GM21576 (cell line): ENCODE measurements around the gene DNAAF5.

Experiments used
- ATAC-seq: cut with Tn5 transposase; IDR thresholded peaks from one replicate; pipeline ENCODE4 v1.9.1; 2021; ENCODE audit warnings: mild to moderate bottlenecking, moderate library complexity; ENCODE audit not compliant: unreplicated experiment

The DNAAF5 gene

DNA sequence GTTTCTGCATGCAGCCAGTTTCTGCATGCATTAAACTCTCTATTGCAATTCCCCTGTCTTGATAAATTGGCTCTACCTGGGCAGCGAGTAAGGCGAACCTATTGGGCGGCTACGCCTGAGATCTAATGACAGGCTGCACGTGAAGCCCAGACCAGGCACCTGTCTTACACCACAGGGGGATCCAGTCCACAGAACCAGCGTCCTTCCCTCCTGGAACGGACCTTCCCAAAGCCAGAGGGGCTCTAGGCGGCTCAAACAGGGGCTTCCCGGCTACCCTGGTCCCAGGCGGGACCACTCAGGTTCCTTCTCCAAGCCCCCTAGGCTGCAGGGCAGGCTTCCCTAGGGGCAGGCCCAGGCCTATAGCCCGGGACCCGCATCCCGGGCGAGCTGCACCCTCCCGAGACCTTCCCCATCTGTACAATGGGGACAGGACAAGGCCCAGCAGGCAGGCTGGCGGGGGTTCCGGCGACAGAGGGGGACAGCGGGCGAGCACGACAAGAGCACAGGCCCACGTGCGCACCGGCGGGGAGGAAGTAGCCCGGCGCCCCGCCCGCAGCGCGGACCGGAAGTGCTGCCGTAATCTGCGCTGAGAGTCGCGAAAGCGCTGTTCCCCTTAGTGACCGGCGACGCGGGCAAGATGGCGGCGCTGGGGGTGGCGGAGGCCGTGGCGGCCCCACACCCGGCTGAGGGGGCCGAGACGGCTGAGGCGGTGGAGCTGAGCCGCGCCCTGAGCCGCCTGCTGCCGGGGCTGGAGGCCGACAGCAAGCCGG lies at the start of gene DNAAF5:
DNAAF5 (plus strand) TSS at position 616 of the 770 bp plus-strand sequence; CDS start at position 638, 22 bp downstream.
- peak; percentile 81 for ATAC-seq

DNA sequence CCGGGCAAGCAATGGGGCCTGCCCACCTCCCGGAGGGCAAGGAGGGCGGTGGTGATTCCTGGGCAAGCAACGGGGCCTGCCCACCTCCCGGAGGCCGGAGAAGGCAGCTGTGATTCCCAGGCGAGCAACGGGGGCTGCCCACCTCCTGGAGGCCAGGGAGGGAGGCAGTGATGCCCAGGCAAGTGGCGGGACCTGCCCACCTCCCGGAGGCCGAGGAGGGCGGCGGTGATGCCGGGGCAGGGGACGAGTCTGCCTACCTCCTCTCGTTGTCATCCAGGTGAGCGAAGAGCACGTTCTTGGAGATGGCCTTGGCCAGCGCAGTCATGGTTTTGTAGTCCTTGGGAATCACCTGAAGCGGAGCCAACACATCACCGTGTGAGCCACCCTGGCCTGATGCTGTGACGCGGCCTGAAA lies 49.5 kb upstream of the DNAAF5 start:
- ATAC-seq, result no peak

DNA sequence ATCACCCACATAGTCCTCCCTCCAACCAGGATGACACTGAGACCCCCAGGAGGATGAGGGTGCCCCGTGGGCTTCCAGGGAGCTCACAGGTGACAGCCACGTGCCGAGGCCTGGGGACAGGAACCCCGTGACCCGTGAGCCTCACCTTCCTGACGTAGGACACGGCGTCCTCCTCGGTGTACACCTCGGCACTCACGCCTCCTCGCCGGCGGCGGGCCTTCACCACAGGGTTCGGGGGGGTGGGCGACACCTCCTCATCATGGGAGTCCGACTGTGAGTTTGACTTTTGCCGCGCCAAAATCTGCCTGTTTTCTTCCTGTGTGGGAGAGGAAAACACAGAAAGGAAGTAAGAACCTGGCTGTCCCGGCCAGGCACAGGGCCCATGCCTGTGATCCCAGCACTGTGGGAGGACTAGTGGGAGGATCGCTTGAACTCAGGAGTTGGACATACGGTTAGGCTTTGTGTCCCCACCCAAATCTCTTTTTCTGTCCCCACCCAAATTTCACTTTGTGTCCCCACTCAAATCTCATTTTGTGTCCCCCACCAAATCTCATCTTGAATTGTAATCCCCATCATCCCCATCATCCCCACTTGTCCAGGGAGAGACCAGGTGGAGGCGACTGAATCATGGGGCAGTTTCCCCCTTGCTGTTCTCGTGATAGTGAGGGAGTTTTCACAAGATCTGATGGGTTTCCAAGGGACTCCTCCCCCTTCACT lies 45.9 kb upstream of the DNAAF5 start:
- ATAC-seq, result no peak

DNA sequence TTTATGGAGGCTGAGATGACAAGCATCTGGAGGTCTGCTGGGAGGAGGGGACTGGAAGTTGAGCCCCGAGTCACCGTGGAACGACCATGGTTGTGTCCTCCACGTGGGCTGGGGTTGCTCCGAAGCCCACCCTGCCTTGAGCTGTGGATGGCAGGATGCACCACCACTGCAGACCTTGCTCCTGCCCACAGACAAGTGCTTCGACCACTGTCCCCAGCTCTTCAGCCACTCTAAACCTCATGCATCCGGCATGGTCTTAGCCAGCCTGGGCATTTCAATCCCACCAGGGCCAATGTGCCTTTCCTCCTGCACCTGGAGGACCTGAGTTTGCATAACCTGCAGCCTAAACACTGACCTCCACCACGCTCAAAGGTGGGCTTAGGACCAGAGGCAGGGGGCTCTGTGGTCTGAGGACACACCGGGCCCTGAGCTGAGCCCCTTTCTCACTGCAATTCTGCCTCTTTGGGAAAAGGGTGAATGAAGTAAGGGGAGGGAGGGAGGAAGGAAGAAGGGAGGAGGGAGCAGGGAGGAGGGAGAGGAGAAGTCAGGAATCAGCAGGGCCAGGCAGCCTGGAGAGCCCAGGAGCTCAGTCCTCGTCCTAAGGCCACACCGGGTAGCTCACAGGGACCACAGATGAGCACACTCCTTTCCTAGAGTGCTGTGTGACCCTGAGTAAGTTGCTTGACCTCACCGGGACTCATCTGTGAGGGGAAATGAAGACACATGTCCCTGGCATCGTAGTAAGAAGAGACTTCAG lies 44.8 kb upstream of the DNAAF5 start:
- no peak for ATAC-seq

DNA sequence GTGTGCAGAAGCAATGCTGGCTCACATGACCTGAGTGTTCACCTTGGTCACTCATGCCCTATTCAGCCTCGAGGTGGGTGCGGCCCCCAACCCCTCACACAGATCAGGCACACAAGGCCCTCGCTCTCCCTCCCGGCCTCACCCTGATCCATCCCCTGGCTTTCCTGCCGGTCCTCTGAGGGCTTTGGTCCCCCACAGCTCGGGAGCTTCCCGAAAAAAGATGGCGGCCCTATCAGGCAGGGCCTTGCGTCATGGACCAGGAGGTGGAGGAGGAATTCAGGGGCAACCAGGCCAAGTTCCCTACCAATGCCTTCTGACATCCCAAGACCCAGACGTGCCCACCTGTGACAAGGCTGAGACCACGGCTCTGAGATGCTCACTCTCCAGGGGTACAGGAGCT lies 43.7 kb upstream of the DNAAF5 start:
- ATAC-seq, result no peak

DNA sequence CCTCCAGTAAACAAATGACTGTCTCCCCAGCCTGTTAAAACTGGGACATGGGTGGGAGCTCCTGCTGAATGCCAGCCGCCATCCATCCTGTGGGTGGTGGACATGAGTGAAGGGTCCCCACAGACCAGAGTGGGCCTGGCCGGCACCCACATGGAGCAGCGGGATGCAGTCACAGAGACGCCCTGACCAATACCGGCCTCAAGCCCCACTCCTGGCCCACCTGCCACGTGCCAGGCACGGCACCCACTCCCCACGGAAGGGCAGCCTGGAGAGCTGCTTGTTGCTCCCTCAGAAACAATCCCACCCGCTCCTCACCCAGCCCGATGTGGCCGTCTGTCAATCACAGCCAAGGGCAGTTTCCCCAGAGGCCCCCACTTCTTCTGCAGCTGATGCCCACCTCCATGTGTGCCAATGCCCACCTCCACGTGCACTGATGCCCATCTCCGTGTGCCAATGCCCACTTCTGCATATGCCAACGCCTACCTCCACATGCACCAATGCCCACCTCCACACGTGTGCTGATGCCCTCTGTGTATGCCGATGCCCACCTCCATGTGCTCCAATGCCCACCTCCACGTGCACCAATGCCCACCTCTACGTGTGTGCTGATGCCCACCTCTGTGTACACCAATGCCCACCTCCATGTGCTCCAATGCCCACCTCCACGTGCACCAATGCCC lies 42.8 kb upstream of the DNAAF5 start:
- ATAC-seq, result no peak

DNA sequence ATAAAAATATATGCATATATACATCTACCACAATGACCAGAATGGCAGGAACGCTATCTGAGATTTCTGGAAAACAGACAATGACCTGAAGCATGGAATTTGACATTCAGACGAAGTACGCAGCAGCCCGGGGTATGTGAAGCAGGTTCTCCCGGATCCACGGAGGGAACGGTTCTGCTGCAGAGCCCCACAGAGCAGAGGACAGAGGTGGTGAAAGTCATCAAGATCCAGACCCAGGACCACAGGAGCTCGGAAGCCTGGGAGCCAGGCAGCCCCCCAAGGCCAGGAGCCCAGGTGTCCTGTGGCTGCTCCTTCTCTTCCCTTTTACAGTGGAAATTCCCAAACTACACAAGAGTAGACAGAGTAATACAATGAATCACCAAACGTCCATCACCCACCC lies 42.1 kb upstream of the DNAAF5 start:
- no peak for ATAC-seq

DNA sequence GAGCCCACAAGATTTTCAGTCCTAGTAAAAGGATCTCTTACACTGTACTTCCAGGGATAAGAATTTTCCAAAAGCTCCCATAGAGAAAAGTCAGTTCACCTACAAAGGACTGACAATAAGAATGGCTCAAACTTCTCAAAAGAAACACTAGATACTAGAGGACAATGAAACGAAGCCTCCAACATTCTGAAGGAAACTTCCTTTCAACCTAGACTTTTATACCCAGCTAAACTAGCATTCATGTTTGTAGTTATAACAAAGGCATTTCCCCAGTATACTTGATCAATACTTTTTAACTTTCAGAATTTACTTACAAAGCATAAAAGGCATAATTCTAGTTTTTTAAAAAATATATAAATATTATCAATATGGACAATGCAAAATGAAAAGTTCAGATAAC lies 41.0 kb upstream of the DNAAF5 start:
- no peak for ATAC-seq

DNA sequence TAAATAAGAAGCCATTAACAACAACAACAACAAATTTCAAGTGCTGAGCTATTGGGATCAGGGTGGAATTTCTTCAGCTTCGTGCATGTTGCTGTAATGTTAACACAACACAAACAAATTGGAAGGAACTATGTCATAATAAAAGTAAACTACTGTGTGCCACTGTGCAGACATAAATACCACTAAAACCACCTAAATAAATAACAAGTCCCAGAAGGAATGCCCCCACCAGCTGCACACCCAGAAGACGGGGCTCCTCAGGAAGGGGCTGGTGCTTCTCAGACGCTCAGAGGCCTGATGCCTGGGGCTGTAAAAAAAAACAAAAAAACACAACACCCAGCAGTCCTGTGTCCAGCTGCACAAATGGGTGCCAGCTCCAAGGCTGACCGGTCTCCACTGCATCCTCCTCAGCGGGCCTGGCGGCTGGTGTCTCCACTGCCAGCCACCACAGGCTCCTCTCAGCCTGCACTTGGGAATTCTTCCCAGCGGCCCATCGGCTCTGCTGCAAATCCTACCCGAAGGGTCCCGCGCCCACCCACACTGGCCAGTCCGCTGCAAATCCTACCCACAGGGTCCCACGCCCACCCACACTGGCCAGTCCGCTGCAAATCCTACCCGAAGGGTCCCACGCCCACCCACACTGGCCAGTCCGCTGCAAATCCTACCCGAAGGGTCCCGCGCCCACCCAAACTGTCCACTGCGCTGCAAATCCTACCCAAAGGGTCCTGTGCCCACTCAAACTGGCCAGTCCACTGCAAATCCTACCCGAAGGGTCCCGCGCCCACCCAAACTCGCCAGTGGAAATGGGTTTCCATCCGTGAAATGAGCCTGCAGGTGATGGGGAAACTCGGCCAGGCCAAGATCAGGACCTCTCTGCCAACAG lies 35.8 kb upstream of the DNAAF5 start:
- ATAC-seq, result no peak

DNA sequence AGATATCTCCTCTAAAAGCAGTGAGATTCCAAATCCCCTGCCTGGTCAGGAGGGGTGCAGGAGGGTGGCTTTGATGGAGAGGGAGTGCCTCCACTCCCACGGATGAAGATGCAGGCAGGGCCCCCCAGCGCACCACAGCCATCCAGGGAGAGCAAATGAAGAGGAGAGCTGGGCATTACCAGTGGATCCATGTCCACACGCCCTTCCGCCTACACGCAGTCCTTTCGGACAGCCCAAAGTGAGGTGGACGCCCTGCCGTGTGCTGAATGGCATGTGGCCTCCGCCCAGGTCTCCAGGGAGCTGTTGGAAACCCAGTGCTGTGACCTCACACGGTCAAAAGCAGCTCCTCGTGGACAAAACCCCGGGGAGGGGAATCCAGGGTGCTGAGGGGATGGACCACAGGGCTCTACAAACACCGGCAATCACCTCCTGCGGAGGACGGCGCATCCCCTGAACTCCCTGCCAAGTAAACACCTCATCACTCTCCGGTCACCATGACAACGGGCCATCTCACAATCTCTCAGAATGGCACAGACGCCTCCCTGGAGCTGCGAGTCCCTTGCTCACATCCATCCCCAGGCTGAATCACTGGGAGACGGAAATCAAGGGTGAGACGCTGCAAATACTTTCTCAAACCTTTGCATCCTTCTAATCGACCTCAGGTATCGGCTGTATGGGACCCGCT lies 35.0 kb upstream of the DNAAF5 start:
- no peak for ATAC-seq

DNA sequence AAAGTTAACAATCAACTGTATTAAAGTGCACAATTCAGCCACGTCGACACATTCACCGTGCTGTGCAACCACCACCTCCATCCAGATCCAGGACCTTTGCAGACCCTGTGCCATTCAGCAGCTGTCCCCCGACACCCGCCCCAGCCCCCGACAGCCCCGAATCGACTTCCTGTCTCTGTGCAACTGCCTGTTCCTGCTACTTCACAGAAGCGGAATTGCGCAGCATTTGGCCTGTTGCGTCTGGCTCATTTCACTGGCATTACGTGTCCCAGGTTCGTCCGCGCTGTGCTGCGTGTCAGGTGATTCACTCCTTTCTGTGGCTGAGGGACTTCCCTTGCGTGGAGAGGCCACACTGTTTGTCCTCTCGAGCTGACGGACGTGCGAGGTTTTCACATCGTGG lies 33.2 kb upstream of the DNAAF5 start:
- ATAC-seq, result no peak

DNA sequence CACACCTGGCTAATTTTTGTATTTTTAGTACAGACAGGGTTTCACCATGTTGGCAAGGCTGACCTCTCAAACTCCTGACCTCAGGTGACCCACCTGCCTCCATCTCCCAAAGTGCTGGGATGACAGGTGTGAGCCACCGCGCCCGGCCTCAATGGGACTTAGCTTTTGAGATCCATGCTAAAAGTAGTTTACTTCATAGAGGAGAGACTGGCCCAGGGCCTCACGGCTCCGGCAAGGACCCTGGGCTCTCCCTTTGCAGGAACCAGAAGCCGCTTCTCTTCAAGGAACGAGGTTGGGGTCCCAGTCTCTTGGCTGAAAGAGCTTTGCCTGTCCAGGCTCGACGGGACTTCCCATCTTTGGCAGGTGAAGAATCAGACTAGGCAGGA lies 30.1 kb upstream of the DNAAF5 start:
- no peak for ATAC-seq

DNA sequence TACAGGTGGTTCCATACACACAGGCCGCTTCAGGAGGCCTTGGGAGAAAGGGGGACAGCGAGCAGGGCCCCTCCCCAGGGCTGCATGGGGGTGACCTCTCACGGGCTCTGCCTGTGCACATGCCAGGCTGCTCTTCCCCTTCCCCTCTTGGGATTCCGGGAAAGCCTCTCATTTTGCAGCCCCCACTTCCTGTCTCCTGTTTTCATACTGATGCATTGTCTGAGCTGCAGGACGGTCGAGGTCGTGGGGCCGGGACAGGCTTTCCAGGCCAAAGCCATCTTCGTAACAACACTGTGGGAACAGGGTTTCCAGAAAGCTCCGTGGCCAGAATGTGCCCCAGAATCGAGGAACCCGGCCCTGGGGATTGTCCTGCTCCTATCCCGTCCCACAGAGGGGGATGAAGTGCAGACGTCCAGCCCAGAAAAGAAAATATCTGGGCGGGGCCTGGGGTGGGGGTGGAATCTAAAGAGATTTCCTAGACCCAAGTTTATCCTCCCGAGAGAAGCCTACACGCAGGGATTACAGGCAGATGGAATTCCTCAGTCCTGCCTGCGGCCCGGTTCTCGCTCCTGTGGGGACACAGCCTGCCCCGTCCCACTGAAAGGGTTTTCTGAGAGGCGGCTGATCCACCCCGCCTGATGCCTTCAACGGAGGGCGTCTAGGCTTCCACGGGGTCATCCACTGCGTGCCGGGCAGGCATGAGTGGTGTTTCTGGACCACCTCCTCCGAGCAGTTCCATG lies 29.5 kb upstream of the DNAAF5 start:
- ATAC-seq, result no peak

DNA sequence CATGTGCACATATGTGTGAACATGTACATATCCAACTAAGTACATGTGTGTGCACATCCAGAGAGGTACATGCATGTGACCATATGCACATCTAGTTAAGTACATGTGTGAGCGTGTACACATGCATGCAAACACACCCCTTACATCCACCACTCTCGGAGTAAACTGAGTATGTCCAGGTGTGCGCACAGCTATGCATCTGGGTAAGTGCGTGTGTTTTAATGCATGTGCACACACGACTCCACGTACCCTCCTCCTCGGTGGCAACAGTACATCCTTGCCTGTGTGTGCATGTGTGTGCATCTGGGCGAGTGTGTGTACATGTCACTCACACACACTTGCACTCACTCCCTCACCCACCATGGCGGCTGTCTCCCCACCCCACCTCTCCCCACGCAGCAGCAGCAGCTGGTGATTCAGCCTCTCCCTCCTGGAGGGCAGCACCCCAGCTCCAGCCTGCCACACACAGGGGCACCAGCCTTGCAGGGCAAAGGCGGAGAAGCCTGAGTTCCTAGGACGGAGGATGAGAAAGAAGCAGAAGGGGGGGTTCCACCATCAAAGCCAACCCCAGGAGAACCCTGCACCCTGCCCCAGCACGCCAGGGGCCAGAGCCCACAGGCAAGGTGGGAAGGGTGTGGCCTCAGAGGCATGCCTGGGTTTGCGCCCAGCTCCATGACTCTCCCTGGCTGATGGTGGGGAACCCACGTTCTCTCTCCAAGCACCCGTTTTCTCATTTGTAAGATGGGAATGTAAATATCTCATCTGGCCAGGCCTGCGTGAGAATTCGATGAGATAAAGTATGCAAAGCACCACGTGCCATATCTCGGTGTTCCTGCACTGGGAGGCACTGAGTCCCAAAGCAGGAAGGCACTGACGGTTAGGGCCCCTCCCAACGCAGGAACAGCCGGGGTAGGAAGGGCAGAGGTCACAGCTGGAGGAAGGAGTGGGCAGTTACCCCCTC lies 27.7 kb upstream of the DNAAF5 start:
- no peak for ATAC-seq

DNA sequence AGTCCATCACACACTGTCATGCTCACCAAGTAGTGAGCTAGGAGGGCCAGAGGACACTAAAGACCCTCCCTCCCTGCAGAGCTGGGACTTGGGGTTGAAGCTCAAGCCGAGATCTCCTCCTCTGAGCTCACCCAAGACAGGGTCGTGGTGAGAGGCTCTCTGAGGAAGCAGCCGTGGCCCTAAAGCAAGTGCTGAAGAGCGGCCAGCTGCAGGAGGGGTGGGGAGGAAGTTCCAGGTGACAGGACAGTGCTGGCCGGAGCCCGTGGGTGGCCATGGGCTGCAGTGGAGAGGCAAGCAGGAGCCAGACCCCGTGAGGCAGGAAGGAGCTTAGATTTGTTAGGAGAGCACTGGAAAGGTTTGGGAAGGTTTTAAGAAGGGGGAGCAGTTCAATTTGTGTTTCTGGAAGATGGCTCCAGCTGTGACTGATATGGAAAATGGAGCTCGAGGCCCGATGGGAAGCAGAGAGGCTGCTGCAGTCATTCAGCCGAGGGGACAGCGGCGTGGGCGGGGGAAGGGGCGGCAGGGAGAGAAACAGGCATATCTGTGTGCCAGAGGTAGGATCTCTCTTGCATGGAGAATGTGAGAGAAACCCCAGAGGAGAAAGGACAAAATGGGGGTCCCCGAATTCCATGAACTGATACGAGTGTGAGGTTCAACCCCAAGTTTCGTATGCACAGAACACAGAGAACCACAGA lies 26.9 kb upstream of the DNAAF5 start:
- ATAC-seq, result no peak

DNA sequence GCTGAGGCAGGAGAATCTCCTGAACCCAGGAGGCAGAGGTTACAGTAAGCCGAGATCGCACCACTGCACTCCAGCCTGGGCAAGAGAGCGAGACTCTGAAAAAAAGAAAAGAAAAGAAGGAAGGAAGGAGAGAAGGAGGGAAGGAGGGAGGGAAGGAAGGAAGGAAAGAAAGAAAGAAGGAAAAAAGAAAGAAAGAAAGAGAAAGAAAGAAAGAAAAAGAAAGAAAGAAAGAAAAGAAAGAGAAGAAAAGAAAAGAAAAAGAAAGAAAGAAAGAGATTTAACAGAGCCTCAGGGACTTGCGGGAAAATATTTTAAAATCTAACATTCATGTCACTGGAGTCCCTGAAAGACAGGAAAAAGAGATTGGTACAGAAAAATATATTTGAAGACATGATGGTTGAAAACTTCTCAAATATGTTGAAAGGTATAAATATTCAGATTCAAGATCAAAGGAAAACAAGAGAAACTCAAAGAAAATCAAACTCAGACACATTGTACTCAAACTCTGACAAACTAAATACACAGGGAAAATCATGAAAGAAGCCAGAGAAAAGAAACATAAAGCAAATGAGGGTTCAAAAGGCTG lies 25.3 kb upstream of the DNAAF5 start:
- ATAC-seq, result no peak

DNA sequence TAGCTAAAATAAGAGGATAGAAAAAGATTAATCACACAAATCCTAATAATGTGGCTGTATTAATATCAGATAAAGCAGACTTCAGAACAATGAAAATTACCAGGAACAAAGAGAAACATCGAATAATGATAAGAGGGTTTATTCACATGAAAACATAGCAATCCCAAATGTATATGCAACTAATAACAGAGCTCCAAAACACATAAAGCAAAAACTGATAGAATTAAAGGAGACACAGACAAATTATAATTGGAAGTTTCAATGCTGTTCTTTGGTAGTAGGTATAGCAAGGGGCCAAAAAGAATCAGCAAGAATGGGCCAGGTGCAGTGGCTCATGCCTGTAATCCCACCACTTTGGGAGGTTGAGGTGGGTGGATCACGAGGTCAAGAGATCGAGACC lies 23.4 kb upstream of the DNAAF5 start:
- no peak for ATAC-seq
